Measurements from ENCODE around the gene SREBF2. TPM values are rescaled to one million over a fixed set of nuclear protein-coding genes. Genes with fewer than 3 reads are reported as not detected.
A peak's percentile ranks its signal among the peaks of the same experiment; 100 is the strongest.

Gene SREBF2
- total RNA-seq, 2 experiments from 2014 or later = 131 to 137 TPM

DNA sequence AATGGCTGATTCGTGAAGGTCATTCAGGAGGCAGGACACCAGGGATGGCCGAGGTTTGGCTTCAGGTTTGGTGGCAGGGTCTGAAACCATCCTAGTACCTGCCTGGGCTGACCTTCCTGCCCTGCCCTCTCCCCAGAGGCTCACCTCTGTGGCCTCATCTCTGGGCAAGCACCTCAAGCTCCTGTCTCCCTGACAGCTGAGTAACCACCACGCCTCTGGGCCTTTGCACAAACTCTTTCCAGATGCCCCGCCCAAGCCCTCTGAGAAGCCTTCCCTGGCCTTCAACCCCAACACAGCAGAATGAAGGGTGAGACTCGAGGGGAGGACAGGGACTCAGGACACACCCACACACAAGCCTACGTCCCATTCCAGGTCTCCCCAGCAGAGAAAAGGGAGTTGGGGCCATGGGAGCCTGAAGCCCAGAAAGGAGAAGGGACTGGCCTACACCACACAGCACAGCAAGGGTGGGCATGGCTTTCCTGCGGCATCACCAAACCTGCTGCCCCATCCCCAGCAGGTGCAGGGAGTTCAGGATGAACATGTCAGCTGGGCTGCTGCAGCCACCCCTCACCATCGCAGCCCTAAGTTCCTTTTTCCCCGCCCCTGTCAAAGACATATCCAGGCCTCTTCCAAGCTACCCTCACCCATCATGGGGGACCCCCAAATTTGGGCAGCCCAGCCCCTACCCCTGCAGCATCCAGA is 79.6 kb downstream of the SREBF2 start:
- H3K9me3 Mint-ChIP-seq = no peaks in the 10 kb centered on the region
- H3K27me3 Mint-ChIP-seq = peaks cover 45% of the 10 kb centered on the region
- POLR2A ChIA-PET = interaction anchor here (1.5 kb wide), 1 partner anchor 28 kb away, joined by 5 read pairs; no protein-coding TSS in a partner anchor
- H3K4me1 Mint-ChIP-seq (ENCODE audit: low read depth) = peaks cover 35% of the 10 kb centered on the region
- no peak for DNase-seq
- no peak overlapping the region for H3K4me3 Mint-ChIP-seq
- CTCF ChIA-PET = interaction anchor here (1.2 to 2.1 kb wide), 4 partner anchors 14 to 246 kb away, joined by 3 to 7 read pairs (median 4); partner anchors contain the start of gene TNFRSF13C
- H3K27ac Mint-ChIP-seq = no peak overlapping the region
- peaks cover 2% of the 10 kb centered on the region for H3K36me3 Mint-ChIP-seq
- intact Hi-C loops (cut with micrococcal nuclease) = no loop called here

DNA sequence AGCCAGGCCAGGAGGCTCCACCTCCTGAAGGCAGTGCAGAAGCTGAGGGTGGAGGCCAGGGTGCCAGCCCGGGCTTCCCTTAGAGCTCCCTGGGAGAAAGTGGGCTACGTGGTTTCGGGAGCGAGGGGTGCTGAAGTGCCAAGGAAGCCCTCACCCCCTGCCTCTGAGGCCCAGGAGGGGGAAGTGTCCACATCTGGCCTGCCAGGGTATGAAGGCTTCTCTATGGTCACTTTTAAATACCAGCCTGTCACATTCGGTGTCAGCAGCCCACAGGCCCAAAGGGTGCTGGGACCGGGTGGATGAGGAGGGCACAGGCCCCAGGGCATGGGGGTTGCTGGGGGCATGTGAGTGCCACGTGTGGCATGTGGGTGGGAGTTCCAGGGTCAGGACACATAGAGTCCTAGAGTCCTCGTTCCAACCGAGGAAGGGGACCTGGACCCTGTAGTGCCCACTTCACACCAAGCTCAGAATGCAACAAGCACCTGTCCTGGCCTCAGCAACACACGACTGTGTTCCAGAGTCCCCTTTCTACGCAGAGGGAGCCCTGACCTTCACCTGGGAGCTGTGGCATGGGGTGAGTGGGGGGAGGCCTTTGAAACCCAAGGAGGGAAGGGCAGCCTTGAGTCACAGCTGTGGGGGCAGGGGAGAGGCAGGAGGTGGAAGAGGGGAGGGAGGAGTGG is 80.3 kb downstream of the SREBF2 start:
- intact Hi-C loops (cut with micrococcal nuclease) = no loop called here
- H3K4me3 Mint-ChIP-seq = no peak overlapping the region
- H3K4me1 Mint-ChIP-seq (ENCODE audit: low read depth) = peaks cover 32% of the 10 kb centered on the region
- H3K27me3 Mint-ChIP-seq = peaks cover 45% of the 10 kb centered on the region
- H3K36me3 Mint-ChIP-seq = peaks cover 2% of the 10 kb centered on the region
- H3K27ac Mint-ChIP-seq = no peak overlapping the region
- ChIA-PET POLR2A (interaction anchor here (1.5 kb wide), 1 partner anchor 27 kb away, joined by 5 read pairs; no protein-coding TSS in a partner anchor), CTCF (interaction anchor here (1.2 to 2.1 kb wide), 3 partner anchors 13 to 246 kb away, joined by 3 to 7 read pairs (median 4); partner anchors contain the start of gene TNFRSF13C)
- DNase-seq = no peak
- no peaks in the 10 kb centered on the region for H3K9me3 Mint-ChIP-seq

DNA sequence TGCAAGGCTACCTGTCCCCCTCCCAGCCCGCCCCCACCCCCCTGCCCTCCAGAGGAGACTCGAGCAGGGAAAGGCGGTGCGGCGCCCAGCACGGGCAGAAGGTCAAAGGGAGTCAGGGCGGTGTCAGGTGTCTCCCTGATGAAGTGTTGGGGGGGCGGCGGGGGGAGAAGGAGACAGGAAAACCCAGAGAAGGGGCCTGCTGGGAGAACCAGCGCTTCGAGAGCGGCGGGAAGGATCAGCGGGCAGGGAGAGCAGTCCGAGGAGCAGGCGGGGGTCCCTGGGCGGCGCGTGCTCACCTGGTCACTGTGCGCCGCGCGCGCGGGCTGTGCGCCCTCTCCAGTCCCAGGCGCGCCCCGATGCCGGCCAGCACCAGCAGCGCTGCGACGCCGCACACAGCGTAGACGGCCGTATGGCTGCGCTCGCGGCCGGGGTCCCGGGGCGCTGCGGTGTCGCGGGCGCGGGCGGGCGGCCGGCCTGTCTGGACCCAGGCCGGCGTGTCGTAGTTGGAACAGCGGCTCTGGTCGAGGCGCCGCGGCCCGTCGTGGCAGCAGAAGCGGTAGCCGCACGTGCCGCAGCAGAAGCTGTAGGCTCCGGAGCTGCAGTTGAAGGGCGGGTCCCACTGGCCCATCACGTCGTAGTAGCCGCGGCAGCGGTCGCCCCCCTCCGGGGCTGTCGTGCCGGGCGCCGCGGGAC is 81.1 kb downstream of the SREBF2 start:
- H3K4me1 Mint-ChIP-seq (ENCODE audit: low read depth) = peaks cover 28% of the 10 kb centered on the region
- intact Hi-C loops (cut with micrococcal nuclease) = no loop called here
- H3K4me3 Mint-ChIP-seq = no peak overlapping the region
- H3K36me3 Mint-ChIP-seq = peaks cover 2% of the 10 kb centered on the region
- DNase-seq = no peak
- peaks cover 45% of the 10 kb centered on the region for H3K27me3 Mint-ChIP-seq
- ChIA-PET CTCF (interaction anchor here (1.2 kb wide), 2 partner anchors 12 to 247 kb away, joined by 4 to 5 read pairs; no protein-coding TSS in a partner anchor), POLR2A (interaction anchor here (1.0 to 1.5 kb wide), 3 partner anchors 26 to 114 kb away, joined by 4 to 5 read pairs (median 4); no protein-coding TSS in a partner anchor)
- no peaks in the 10 kb centered on the region for H3K9me3 Mint-ChIP-seq
- H3K27ac Mint-ChIP-seq = no peak overlapping the region

DNA sequence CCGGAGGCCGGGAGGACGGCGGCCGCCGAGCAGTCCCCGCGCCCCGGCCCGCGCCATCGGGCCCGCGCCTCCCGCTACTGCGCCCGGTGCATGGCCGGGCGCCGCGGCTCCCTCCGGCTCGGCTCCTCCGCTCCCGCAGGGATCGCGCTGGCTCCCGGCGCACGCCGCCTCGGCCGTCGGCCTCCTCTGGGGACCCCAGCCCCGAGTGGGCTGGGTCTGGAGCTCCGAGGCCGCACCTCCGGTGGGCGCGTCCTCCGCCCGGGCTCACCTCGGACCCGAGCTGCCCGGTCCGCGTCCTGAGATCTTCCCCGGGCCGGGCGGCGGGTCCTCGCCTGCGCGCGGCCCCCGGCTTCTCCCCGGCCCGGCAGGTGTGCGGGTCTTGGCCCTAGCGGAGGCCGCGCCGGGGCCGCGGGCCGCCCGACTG is 81.7 kb downstream of the SREBF2 start:
- ChIA-PET CTCF (interaction anchor here (1.2 kb wide), 1 partner anchor 11 kb away, joined by 5 read pairs; no protein-coding TSS in a partner anchor), POLR2A (interaction anchor here (1.0 to 1.4 kb wide), 2 partner anchors 26 to 115 kb away, joined by 4 read pairs; no protein-coding TSS in a partner anchor)
- intact Hi-C loops (cut with micrococcal nuclease) = loop anchor here (5.0 kb wide), 1 partner anchor 82 kb away; the partner anchor contains the start of gene SREBF2
- peaks cover 40% of the 10 kb centered on the region for H3K27me3 Mint-ChIP-seq
- no peaks in the 10 kb centered on the region for H3K36me3 Mint-ChIP-seq
- peaks cover 28% of the 10 kb centered on the region for H3K4me1 Mint-ChIP-seq (ENCODE audit: low read depth)
- no peak for DNase-seq
- no peak overlapping the region for H3K27ac Mint-ChIP-seq
- H3K9me3 Mint-ChIP-seq = no peaks in the 10 kb centered on the region
- H3K4me3 Mint-ChIP-seq = no peak overlapping the region

DNA sequence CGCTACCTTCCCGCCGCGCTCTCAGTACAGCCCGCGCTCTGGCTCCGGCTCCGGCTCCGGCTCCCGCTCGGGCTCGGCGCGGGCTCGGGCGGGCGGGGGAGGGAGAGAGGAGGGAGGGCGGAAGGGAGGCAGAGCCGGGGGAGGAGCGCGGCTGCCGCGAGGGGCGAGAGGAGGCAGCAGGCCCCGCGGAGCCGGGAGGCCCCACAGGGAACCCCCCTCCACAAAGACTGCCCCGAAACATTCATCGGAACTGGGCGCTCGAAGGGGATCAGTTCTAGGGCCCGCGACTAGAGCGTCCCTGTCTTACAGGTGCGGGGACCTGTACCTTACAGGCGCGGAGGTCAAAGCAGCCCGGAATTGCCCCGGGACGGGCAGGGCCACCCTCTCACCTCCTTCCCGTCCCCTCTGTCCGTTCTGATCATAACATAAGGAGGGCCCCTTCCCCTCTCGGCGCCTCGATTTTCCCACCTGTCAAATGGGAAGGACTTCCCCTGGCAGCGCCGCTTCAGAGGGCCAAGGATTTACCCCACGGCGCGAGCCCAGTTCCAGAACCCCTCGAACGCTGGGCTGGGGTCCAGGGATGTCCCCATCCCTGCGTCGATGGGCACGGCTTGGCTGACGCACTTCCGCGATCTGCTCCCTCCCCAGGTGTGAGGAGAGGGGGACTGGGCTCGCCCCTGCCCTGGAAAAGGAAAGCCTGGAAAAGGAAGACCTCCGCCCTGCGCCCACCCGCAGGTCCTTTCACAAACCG is 82.3 kb downstream of the SREBF2 start, which contains the start of gene SHISA8:
Gene SHISA8, minus strand, starts transcription at position 40 of the 751 bp plus-strand sequence. CDS start 407 bp downstream, outside the sequence.
- H3K27me3 Mint-ChIP-seq = peaks cover 40% of the 10 kb centered on the region
- CTCF ChIA-PET = interaction anchor here (0.9 to 1.2 kb wide), 1 partner anchor 11 kb away, joined by 3 to 5 read pairs; no protein-coding TSS in a partner anchor
- no peaks in the 10 kb centered on the region for H3K36me3 Mint-ChIP-seq
- H3K4me1 Mint-ChIP-seq (ENCODE audit: low read depth) = peaks cover 28% of the 10 kb centered on the region
- no peaks in the 10 kb centered on the region for H3K9me3 Mint-ChIP-seq
- peak; percentile 70 for DNase-seq
- POLR2A ChIA-PET = interaction anchor here (1.0 to 1.4 kb wide), 2 partner anchors 26 to 116 kb away, joined by 4 read pairs; no protein-coding TSS in a partner anchor
- no peak within 1 kb of the TSS for H3K27ac Mint-ChIP-seq
- intact Hi-C loops (cut with micrococcal nuclease) = loop anchor here (5.0 kb wide), 1 partner anchor 83 kb away; the partner anchor contains the start of gene SREBF2
- H3K4me3 Mint-ChIP-seq = no peak within 1 kb of the TSS

DNA sequence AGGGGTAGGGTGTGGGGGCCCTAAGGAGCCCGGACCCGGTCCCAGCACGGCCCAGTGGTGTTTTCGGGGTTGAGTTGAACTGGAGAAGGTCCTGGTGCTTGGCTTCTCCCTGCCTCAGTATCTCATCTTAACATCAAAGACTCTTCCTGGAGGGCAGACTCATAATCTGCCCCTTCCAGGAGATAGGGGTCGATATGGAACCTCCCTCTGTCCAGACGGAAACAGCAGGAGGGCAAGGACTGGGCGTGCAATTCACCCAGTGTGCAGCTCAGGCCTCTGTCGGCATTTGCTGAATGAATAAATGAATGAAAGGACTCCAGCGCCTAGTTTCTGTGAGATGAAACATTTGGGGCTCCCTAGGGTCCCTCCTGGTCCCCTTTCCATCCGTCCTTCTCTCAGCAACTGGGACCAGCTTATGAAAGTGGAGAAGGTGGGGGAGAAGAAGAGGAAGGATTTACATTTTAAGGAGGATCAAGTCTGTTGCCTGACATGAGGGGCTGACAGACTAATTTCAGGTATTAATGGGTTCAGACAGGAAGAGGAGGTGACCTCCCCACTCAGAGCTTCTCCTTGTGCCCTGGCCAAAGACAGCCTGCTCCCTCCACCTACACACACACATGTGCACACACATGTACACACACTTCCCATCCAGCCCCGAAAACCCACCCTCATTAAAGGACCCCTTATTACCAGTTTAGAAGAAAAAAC is 83.0 kb downstream of the SREBF2 start:
- Mint-ChIP-seq H3K36me3 (no peaks in the 10 kb centered on the region), H3K9me3 (no peaks in the 10 kb centered on the region), H3K4me1 (ENCODE audit: low read depth) (peaks cover 28% of the 10 kb centered on the region), H3K27ac (no peak overlapping the region), H3K27me3 (peaks cover 38% of the 10 kb centered on the region), H3K4me3 (no peak overlapping the region)
- intact Hi-C loops (cut with micrococcal nuclease) = loop anchor here (5.0 kb wide), 1 partner anchor 84 kb away; the partner anchor contains the start of gene SREBF2
- CTCF ChIA-PET = interaction anchor here (0.9 kb wide), 1 partner anchor 10 kb away, joined by 3 read pairs; no protein-coding TSS in a partner anchor
- no peak for DNase-seq
- POLR2A ChIA-PET = no interaction called here

DNA sequence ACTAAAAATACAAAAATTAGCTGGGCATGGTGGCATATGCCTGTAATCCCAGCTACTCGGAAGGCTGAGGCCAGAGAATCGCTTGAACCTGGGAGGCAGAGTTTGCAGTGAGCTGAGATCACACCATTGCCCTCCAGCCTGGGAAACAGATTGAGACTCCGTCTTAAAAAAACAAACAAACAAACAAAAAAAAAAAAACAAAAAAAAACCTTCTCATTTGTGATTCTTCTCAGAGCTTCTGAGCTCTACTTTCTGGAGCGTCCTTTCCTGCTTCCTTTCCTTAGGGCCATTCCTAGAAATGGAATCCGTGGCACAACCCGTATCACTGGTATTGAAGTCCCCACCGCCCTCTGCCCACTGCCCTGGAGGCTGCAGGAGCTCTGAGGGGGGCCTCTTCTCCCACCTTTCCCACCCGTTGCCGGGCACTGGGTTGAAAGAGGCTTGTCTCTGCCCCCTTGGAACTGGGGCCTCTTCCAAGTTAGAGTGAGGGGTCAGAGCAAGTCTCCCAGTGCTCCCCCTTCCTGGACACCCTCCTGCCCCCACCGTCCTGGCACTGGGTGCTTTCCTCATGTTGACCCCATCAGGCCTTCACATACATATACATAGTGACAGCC is 83.9 kb downstream of the SREBF2 start:
- H3K27ac Mint-ChIP-seq = no peak overlapping the region
- no peak for DNase-seq
- POLR2A ChIA-PET = no interaction called here
- H3K4me3 Mint-ChIP-seq = no peak overlapping the region
- intact Hi-C loops (cut with micrococcal nuclease) = loop anchor here (5.0 kb wide), 1 partner anchor 85 kb away; the partner anchor contains the start of gene SREBF2
- peaks cover 22% of the 10 kb centered on the region for H3K4me1 Mint-ChIP-seq (ENCODE audit: low read depth)
- H3K27me3 Mint-ChIP-seq = peaks cover 32% of the 10 kb centered on the region
- CTCF ChIA-PET = no interaction called here
- H3K36me3 Mint-ChIP-seq = no peaks in the 10 kb centered on the region
- H3K9me3 Mint-ChIP-seq = no peaks in the 10 kb centered on the region

DNA sequence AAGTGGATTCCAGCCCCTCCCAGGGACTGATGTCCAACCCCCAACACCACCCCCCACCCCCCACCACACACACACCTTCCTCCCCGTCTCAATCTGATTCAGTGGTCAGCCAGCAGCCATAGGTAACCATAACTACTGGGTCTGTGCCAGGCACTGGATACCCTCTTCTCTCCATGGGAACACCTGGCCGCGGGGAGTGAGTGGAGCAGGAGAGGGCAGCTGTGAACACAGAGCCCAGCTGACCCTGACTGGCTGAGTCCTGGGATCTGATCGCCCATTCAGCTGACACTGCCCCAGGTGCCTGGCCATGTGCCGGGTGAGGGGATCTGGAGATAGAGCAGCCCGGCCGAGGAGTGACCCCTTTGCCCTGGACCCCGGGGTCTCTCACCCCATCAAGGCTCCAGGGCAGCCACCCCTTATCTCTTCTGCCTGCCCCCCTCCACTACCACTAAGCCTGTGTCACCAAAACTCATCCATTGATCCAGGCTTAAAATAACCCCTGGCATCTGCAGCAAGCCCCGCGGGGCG is 84.5 kb downstream of the SREBF2 start:
- H3K4me1 Mint-ChIP-seq (ENCODE audit: low read depth) = peaks cover 22% of the 10 kb centered on the region
- intact Hi-C loops (cut with micrococcal nuclease) = loop anchor here (5.0 kb wide), 1 partner anchor 85 kb away; the partner anchor contains the start of gene SREBF2
- H3K36me3 Mint-ChIP-seq = no peaks in the 10 kb centered on the region
- ChIA-PET POLR2A (interaction anchor here (0.7 kb wide), 1 partner anchor 22 kb away, joined by 4 read pairs; no protein-coding TSS in a partner anchor), CTCF (no interaction called here)
- H3K9me3 Mint-ChIP-seq = no peaks in the 10 kb centered on the region
- H3K27ac Mint-ChIP-seq = no peak overlapping the region
- H3K27me3 Mint-ChIP-seq = peaks cover 26% of the 10 kb centered on the region
- no peak overlapping the region for H3K4me3 Mint-ChIP-seq
- DNase-seq = no peak

DNA sequence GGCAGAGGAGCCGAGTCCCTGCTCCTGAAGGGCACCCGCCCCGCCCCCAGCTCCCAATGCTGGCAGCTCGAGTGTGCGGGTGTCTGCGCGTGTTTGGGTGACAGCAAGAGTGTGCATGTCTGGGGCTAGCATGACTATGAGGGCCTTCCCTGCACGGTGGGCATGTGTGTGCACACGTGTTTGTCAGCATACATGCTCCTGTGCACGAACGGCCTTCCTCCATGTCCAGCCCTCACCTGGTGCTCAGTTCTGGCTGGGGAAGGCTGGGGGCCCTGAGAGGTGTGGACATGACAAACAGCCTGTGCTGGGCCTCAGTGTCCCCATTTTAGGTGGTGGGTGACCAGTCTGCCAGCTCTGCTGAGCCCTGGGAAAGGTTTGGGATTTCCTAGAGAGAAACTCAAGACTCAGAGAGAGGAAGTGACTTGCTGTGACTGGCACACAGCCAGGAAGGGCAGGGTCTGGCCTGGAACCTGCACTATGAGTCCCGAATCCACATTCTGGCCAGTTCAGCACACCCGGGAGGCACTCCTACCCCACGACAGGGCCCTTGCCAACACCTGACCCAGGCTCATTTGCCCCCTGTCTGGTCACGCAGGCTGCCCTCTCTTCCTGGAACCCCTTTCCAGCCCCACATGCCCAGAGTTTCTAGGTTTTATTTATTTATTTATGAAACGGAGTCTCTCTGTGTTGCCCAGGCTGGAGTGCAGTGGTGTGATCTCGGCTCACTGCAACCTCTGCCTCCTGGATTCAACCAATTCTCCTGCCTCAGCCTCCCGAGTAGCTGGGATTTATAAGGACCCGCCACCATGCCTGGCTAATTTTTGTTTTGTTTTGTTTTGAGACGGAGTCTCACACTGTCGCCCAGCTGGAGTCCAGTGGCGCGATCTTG is 85.2 kb downstream of the SREBF2 start:
- DNase-seq = no peak
- peaks cover 22% of the 10 kb centered on the region for H3K4me1 Mint-ChIP-seq (ENCODE audit: low read depth)
- H3K27ac Mint-ChIP-seq = no peak overlapping the region
- intact Hi-C loops (cut with micrococcal nuclease) = loop anchor here (5.0 kb wide), 1 partner anchor 86 kb away; the partner anchor contains the start of gene SREBF2
- H3K9me3 Mint-ChIP-seq = no peaks in the 10 kb centered on the region
- H3K27me3 Mint-ChIP-seq = peaks cover 19% of the 10 kb centered on the region
- H3K36me3 Mint-ChIP-seq = no peaks in the 10 kb centered on the region
- H3K4me3 Mint-ChIP-seq = no peak overlapping the region
- POLR2A ChIA-PET = interaction anchor here (0.7 kb wide), 1 partner anchor 21 kb away, joined by 4 read pairs; no protein-coding TSS in a partner anchor
- CTCF ChIA-PET = no interaction called here
